GM19193 (cell line): ENCODE results near the gene DCAF12L2.

Experiments
- POLR2A ChIP-seq: IDR thresholded peaks from 4 replicates; pipeline ENCODE4 v1.6.1; 2011; ENCODE audit not compliant: insufficient read depth, insufficient read length; ENCODE audit errors: extremely low read depth

DCAF12L2 gene

GRCh38 chrX:126165721-126166461 lies at the start of gene DCAF12L2:
DCAF12L2 (minus strand) TSS chrX:126166289; CDS start chrX:126165924, 365 bp downstream.
- TF ChIP-seq POLR2A = no peak

DNA sequence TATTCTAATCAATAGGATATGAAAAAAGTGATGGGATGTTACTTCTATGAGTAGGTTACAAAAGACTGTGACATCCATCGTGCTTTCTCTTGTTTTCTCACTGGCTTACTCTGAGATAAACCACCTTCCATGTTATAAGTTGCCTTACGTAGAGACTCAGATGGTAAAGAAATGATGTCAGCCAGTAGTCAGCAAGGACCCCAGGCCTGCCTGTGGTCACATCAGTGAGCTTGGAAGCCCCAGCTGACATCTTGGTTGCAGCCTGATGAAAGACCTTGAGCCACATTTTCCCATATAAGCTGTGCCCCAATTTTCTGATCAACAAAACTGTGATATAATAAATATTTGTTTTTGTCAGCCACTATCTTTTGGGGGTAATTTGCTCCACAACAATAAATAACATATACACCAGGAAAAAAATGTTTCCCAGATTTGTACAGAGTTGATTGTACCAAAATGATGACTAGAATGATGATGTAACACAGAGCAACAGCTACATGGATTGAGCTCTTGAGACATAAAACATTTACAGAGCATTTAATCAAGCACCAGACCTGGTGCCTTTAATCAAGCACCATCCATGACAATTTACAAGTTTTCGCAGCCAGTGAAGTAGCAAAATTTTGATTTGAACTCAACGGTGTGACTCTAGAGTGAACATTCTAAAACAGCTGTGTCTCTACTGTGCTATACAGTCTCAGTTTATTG lies 11.2 kb upstream of the DCAF12L2 start:
- no peak for TF ChIP-seq POLR2A

GRCh38 chrX:126170720-126171119 lies 4.6 kb upstream of the DCAF12L2 start:
- TF ChIP-seq POLR2A = no peak

- no peak for TF ChIP-seq POLR2A
Observed at GRCh38 chrX:126167560-126167959, 1.5 kb upstream of the DCAF12L2 start.

DNA sequence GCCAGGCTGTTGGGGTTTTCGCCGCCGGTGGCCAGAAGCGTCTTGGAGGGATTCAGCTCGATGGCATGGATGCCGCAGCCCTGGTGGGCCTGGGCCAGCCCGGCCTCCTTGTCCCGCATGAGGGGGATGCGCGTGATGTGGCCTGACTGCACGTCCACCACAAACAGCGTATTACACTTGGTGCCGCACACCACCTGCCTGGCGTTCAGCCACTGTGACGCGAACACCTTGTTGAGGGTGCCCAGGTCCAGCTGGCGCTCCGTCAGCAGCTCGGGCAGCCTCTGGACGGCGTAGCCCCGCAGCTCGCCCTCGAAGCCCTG lies 728 bp downstream of the DCAF12L2 start:
- no peak for TF ChIP-seq POLR2A

- TF ChIP-seq POLR2A = no peak
Observed at GRCh38 chrX:126164689-126165400, 1.2 kb downstream of the DCAF12L2 start.

DNA sequence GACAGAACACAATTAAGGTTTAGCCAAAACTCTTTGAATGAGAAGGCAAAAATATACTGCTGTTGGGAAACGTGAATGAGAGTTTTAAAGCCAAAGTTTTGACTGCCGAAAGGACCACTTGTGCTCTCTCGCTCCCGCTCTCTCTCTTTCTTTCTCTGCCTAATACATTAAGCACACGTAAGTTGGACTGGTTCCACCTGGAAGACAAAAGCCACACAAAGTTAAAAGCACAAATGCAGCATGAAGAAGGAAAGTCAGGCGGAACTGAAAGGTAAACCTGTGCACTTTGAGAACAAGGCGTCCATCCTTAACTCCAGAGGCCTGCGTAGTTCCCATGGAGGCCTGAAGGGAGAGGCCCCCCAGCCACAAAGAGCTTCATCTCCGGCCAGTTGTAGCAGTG lies 1.9 kb downstream of the DCAF12L2 start:
- TF ChIP-seq POLR2A = no peak

DNA sequence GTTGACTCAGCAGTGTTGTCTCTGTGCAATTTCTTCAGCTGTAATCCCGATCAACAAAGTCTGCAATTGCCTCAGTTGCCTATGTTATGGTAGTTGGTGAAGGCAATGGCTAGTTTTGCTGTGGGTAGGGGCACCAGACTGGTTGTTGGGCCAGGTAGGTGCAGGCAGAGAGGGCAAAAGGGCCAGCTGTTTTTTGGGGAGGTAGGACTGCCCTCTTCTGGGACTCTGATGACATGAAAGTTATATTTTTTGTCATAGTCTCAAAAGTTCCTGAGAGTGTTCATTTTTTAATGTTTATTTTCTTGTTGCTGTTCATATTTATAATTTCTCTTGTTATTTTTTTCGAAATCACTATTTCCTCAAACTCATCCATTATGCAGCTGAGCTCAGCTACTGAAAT lies 25.1 kb downstream of the DCAF12L2 start:
- TF ChIP-seq POLR2A = no peak

DNA sequence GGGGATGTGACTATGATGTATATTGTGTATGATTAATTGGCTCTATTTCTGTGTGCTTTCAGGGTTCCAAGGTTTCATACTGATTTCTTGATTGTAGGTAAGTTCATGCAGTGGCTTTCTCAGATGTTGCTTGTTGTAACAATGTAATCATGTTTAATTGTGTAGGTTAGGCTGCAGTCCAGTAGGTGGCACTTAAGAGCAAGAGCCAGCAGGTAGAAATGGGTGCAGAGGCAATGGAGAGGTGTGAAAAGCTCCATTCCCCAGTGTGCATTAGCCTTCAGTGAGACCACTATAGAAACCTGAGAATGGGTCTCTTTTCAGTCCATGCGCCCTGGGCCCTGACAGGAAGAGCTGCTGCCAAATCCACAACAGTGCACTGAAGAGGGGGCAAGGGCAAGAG lies 28.2 kb downstream of the DCAF12L2 start:
- TF ChIP-seq POLR2A = no peak

GRCh38 chrX:126124721-126125120 lies 41.4 kb downstream of the DCAF12L2 start:
- TF ChIP-seq POLR2A = no peak
